Measurements from ENCODE around the gene CARD11.

CARD11 gene

GRCh38 chr7:2926896-2927405, 116.7 kb downstream of the CARD11 start:
- TF ChIP-seq ZC3H10 (CRISPR knock-in tag; IDR thresholded peaks at IDR 0.05) (no peak), ISL1 (CRISPR knock-in tag; IDR thresholded peaks at IDR 0.05) (no peak), PATZ1 (CRISPR knock-in tag; IDR thresholded peaks at IDR 0.05; ENCODE audit: borderline replicate concordance) (no peak), BACH2 (CRISPR knock-in tag; IDR thresholded peaks at IDR 0.05; ENCODE audit: borderline replicate concordance) (no peak), ZNF565 (CRISPR knock-in tag; conservative IDR thresholded peaks at IDR 0.05; ENCODE audit: low read depth) (no peak), RARB (CRISPR knock-in tag; IDR thresholded peaks at IDR 0.05) (no peak)
- no peak for ATAC-seq

- TF ChIP-seq ZNF565 (CRISPR knock-in tag; conservative IDR thresholded peaks at IDR 0.05; ENCODE audit: low read depth) = no peak
- no peak for TF ChIP-seq TSHZ2 (CRISPR knock-in tag; IDR thresholded peaks at IDR 0.05)
- TF ChIP-seq ZFP30 (CRISPR knock-in tag; IDR thresholded peaks at IDR 0.05) = no peak
- no peak for TF ChIP-seq POU6F1 (CRISPR knock-in tag; IDR thresholded peaks at IDR 0.05; ENCODE audit: borderline replicate concordance, low read depth)
- no peak for TF ChIP-seq ARNTL (CRISPR knock-in tag; IDR thresholded peaks at IDR 0.05; ENCODE audit: borderline replicate concordance, low read depth)
- no peak for TF ChIP-seq CREB5 (CRISPR knock-in tag; IDR thresholded peaks at IDR 0.05; ENCODE audit: low read depth)
- no peak for TF ChIP-seq CSDC2 (CRISPR knock-in tag; IDR thresholded peaks at IDR 0.05)
- TF ChIP-seq ZFP3 (CRISPR knock-in tag; IDR thresholded peaks at IDR 0.05) = no peak
- no peak for TF ChIP-seq ZNF70 (CRISPR knock-in tag; IDR thresholded peaks at IDR 0.05)
- no peak for TF ChIP-seq SNAI2 (CRISPR knock-in tag; IDR thresholded peaks at IDR 0.05)
- TF ChIP-seq PATZ1 (CRISPR knock-in tag; IDR thresholded peaks at IDR 0.05; ENCODE audit: borderline replicate concordance) = no peak
- no peak for TF ChIP-seq RARB (CRISPR knock-in tag; IDR thresholded peaks at IDR 0.05)
- TF ChIP-seq OSR1 (CRISPR knock-in tag; IDR thresholded peaks at IDR 0.05) = no peak
- TF ChIP-seq TOX (CRISPR knock-in tag; IDR thresholded peaks at IDR 0.05; ENCODE audit: borderline replicate concordance) = no peak
- ATAC-seq = no peak
Measured at GRCh38 chr7:2926120-2926895, 117.4 kb downstream of the CARD11 start.

Measured in SK-N-SH treated with all-trans-retinoic acid at 6 μM for 48 hours (cell line).